Activated T-cell treated with anti-CD3 and anti-CD28 coated beads, Interleukin-2, amount 50 U/mL, for 4 hours (primary cell): ENCODE data around the gene SDK1. TPM values are rescaled to one million over a fixed set of nuclear protein-coding genes. Genes with fewer than 3 reads are reported as not detected.

ENCODE experiments used
- ATAC-seq, 2 donors: fragments of 200-7000 bp; cut with Tn5 transposase; one replicate each; pipeline ENCODE4 v1.10.0; 2021
- DNase-seq: peaks from one replicate; pipeline ENCODE4 v3.0.0-alpha.2; 2020
- H3K27me3 Mint-ChIP-seq: one replicate; pipeline ENCODE4 v1.8.0; 2021; ENCODE audit warnings: low read depth, mixed read lengths
- H3K36me3 Mint-ChIP-seq: one replicate; pipeline ENCODE4 v1.8.0; 2022; ENCODE audit warnings: mixed read lengths; ENCODE audit not compliant: insufficient read depth
- H3K4me1 Mint-ChIP-seq: one replicate; pipeline ENCODE4 v1.8.0; 2021; ENCODE audit warnings: low read depth, mixed read lengths
- H3K4me3 Mint-ChIP-seq: one replicate; pipeline ENCODE4 v1.8.0; 2021; ENCODE audit warnings: mild to moderate bottlenecking, moderate library complexity, mixed read lengths
- H3K9me3 Mint-ChIP-seq: one replicate; pipeline ENCODE4 v1.8.0; 2021; ENCODE audit warnings: mixed read lengths
- total RNA-seq, 3 donors: library from RNA; stranded (reverse); gene quantifications; one replicate each; pipeline ENCODE4 v1.2.1, GENCODE V29; 2021

SDK1 gene
- total RNA-seq, 3 donors from 2014 or later, result 0.05 to 0.79 (median 0.40) TPM

DNA sequence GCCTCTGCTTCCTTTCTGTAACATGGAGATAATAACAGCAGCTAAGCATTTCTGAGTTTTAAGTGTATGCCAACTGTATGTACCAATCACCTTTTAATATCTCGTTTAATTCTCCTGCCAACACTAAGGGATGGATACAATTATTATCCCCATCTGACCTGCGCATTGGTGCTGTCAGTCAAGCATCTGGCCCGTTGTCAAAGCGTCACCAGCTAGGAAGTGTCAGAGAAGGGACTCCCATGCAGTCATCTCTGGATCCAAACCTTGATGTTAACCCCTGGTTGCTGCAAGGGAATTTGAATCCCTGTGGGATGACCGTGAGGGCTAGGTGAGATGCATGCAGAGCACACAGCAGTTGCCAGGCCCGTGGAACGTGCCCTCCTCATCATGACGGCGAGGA is 506.8 kb downstream of the SDK1 start:
- H3K4me1 Mint-ChIP-seq, result no peaks in the 10 kb centered on the region
- ATAC-seq, result no peak

DNA sequence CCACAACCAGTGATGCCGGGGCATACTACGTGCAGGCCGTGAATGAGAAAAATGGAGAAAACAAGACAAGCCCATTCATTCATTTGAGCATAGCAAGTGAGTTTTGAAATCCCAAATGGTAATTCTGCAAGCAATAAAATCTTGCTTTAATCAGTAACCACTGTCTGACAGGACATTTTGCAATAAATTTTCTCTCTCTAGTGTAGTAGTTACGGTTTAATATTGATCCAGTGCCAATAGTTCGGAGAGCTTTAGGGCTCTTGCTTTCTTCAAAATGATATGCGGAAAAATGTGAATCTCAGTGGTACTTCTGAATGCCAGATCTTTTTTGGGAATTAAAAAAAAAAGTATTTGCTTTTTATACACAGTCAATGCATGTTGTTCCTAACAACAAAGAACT is 520.4 kb downstream of the SDK1 start:
- Mint-ChIP-seq H3K4me1 (peaks cover 2% of the 10 kb centered on the region), H3K4me3 (no peak overlapping the region), H3K9me3 (no peaks in the 10 kb centered on the region), H3K27me3 (no peaks in the 10 kb centered on the region), H3K36me3 (no peaks in the 10 kb centered on the region)
- ATAC-seq, result no peak
- no peak for DNase-seq

More for the DNA sequence above, 506.8 kb downstream of the SDK1 start:
- no peaks in the 10 kb centered on the region for H3K9me3 Mint-ChIP-seq
- DNase-seq, result no peak
- peaks cover 9% of the 10 kb centered on the region for H3K27me3 Mint-ChIP-seq
- no peaks in the 10 kb centered on the region for H3K36me3 Mint-ChIP-seq
- H3K4me3 Mint-ChIP-seq, result no peak overlapping the region

DNA sequence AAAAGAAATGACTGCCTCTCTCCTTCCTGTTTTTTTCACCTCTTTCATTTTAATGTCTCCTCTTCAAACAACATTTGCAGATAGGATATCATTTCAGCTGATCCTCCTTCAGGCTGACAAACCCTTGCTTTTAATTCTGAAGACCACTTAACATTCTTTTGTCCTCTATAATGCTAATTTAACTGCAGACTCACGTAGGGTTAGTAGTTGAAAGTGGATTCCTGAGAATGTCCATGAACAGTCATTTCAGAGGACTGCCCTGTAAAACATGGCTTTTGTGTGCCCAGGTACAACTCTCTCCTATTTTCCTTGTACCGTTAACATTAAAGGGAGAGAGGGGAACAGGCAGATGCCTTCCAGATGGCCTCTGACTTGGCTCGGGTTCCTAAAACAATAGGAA is 524.4 kb downstream of the SDK1 start:
- Mint-ChIP-seq H3K4me1 (no peaks in the 10 kb centered on the region), H3K27me3 (no peaks in the 10 kb centered on the region), H3K4me3 (no peak overlapping the region), H3K36me3 (no peaks in the 10 kb centered on the region), H3K9me3 (no peaks in the 10 kb centered on the region)
- DNase-seq (no peak), ATAC-seq (no peak)

DNA sequence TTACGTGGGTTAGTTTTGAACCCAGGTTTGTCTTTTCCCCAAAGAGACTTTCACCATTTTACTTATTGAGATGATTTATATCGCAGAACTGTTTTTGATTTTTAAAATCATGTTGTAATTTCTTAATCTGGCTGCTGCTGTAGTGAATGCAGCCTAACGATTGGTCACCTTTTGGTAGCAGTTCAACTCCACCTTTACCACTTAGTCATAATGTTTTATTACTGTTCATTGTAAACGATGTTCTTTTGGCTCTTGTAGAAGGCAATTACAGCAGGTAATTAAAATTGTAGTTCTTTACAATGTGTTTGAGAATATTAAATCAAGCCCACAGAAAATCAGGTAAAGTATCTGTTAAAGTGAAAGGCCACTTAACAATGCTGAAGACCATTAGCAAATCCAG is 531.1 kb downstream of the SDK1 start:
- H3K36me3 Mint-ChIP-seq, result no peaks in the 10 kb centered on the region
- H3K27me3 Mint-ChIP-seq, result peaks cover 2% of the 10 kb centered on the region
- no peak overlapping the region for H3K4me3 Mint-ChIP-seq
- no peaks in the 10 kb centered on the region for H3K9me3 Mint-ChIP-seq
- DNase-seq (no peak), ATAC-seq (no peak)
- no peaks in the 10 kb centered on the region for H3K4me1 Mint-ChIP-seq

DNA sequence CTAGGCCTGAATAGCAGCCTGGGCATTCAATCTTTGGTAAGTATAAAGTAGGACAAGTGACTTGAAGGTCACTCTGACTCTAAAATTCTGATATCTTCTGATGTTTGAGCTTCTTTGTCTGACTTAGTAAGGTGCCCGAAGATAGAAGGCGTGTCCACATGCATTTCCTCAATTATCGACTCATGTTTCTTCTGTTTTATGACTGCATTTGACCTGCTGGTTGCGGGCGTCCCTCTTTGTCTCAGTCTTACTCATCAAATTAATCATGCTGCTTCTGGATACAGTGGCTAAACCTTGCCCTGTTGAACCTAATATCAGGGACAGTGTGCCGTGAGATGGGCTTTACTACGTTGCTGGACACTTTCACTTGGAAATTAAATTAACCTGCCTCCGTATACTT is 534.1 kb downstream of the SDK1 start:
- Mint-ChIP-seq H3K4me1 (no peaks in the 10 kb centered on the region), H3K4me3 (no peak overlapping the region), H3K27me3 (peaks cover 9% of the 10 kb centered on the region), H3K9me3 (no peaks in the 10 kb centered on the region), H3K36me3 (no peaks in the 10 kb centered on the region)
- ATAC-seq (no peak), DNase-seq (no peak)

DNA sequence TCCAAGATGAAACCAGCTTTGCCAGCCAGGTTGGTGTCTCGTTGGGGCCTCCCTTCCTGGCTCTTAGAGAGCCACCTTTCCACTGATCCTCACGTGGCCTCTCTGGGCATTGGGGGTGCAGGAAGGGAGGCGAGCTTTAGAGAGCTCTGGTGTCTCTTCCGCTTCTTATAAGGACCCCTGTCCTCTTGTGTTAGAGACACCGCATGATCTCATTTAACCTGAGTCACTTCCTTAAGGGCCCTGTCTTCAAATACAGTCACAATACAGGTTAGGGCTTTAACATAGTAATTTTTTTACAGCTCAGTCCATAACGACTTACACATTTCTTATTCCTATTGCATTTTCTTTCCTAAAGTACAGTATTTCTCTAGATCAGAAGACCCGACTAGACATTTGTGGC is 535.8 kb downstream of the SDK1 start:
- no peak for DNase-seq
- Mint-ChIP-seq H3K27me3 (peaks cover 9% of the 10 kb centered on the region), H3K36me3 (no peaks in the 10 kb centered on the region), H3K9me3 (no peaks in the 10 kb centered on the region), H3K4me3 (no peak overlapping the region), H3K4me1 (no peaks in the 10 kb centered on the region)
- no peak for ATAC-seq

DNA sequence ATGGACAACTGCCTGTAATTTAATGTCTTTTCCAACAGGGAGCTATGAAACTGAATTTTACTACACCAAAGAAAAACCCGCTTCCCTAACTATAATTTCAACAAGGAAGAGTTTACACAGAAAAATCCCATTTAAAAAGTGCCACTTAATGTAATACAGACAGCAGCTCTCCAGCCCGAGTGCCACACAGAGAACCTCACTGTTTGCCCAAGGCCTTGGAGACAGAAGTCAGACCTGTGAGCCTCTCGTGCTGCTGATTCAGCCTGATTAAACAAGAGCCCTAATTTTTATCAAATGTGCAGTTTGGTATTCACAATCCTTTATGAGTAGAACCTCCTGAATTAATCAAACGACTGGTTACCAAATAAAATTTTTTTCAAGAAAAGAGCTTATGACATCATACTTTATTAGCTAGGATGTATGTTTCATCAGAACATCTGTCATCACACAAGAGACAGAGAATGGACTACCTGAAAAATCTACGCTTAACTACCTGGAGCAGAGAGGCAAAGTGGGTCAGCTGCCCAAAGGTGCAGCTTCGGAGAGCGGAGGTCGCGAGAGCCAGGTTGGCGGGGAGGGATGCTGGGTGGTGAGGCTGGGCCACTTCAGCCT is 543.6 kb downstream of the SDK1 start:
- no peak for ATAC-seq
- no peak for DNase-seq
- H3K27me3 Mint-ChIP-seq, result peaks cover 3% of the 10 kb centered on the region
- H3K4me3 Mint-ChIP-seq, result no peak overlapping the region
- H3K9me3 Mint-ChIP-seq, result no peaks in the 10 kb centered on the region
- H3K4me1 Mint-ChIP-seq, result no peaks in the 10 kb centered on the region
- H3K36me3 Mint-ChIP-seq, result no peaks in the 10 kb centered on the region

DNA sequence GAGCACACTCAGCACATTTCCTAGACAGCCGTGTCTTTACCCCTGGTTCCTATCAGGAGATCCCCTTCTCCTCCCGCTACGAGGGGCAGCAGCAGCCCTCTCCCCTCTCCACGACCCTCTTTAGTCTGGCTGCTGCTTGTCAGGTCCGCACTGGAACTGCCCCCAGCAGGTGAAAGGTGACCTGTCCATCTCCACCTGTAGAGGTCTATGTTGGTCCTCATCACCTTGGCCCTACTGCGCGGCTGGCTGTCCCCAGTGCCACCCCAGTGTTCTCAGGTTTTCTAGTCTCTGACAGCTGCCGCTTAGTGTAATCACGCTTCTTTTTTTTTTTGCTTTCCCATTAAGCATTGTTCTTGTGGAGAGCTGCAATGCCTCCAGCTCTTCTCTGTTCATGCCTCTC is 545.7 kb downstream of the SDK1 start:
- DNase-seq (no peak), ATAC-seq (no peak)
- H3K9me3 Mint-ChIP-seq, result no peaks in the 10 kb centered on the region
- no peaks in the 10 kb centered on the region for H3K4me1 Mint-ChIP-seq
- H3K27me3 Mint-ChIP-seq, result no peaks in the 10 kb centered on the region
- H3K4me3 Mint-ChIP-seq, result no peak overlapping the region
- H3K36me3 Mint-ChIP-seq, result no peaks in the 10 kb centered on the region

DNA sequence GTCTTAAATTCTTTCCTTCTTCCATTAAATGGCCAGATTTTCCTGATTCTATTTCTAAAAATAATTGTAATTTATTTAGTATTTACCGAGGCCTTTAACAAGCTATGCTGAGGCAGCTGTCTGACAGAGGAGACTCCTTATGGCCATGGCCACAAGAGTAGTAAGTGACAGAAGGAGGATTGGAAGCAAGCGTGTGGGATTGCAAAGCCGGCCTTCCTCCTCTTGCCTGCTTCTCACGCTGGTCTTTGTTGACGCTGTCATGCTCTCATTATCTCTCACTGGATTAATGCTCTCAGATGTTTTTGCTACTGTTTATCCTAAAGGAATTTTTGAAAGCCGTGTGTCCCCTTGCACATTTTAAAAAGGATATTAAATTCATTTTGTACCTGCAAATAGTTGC is 546.3 kb downstream of the SDK1 start:
- ATAC-seq (no peak), DNase-seq (no peak)
- no peaks in the 10 kb centered on the region for H3K36me3 Mint-ChIP-seq
- H3K4me3 Mint-ChIP-seq, result no peak overlapping the region
- no peaks in the 10 kb centered on the region for H3K27me3 Mint-ChIP-seq
- no peaks in the 10 kb centered on the region for H3K4me1 Mint-ChIP-seq
- no peaks in the 10 kb centered on the region for H3K9me3 Mint-ChIP-seq

DNA sequence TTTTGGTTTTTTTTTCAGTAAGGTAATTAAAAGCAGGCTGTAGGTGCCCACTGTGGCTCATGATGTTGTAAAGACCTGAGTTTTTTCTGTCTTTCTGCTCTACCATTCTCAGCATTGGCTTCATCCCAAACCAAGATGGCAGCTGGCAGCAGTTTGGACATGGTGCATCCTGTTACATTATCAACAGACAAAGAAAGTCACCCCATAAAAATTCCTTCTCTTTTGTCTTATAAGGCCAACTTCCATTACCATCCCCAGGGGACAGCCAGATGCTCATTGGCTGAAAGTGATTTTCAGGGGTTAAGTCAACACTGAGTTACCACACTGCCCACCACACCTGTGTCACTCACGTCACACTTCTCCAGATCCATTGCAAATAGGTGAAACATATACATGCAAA is 558.4 kb downstream of the SDK1 start:
- Mint-ChIP-seq H3K9me3 (peaks cover 3% of the 10 kb centered on the region), H3K4me3 (no peak overlapping the region), H3K36me3 (no peaks in the 10 kb centered on the region), H3K4me1 (no peaks in the 10 kb centered on the region), H3K27me3 (peaks cover 4% of the 10 kb centered on the region)
- no peak for DNase-seq
- ATAC-seq, result no peak

DNA sequence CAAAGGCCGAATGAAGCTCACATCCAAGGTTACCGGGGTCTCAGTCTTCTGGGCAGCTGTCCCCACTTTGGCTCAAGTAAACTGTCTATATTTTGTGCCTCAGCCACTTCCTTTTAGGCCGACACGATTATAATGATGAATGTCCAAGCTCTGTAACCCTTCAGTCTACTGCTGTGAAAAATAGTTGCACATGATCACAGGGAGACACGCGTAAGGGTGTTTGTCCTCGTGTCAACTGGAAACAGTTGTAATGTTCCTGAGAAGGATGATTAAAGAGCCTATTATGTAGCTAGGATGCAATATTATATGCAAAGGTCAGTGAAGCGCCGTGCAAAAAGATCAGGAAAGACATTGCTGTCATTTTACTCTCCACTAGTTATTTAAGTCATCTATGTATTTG is 559.9 kb downstream of the SDK1 start:
- peaks cover 3% of the 10 kb centered on the region for H3K9me3 Mint-ChIP-seq

DNA sequence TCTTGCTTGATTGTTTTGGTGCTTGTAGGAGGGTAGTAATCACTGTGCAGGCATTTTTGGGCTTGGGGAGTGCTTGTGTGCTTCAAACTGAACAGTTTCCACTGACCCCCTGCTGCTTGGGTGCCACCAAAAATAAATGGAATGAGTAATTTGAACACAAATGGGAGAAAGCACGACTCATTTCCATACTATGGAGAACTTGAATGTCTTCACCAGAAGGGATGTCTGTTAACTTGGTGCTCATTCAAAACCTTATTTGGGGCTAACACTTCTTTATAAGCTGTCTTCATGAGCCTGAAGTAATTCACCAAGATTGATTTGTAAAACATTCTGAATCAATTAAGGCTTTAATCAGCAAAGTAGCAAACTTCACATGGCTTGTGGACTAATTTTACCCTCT is 560.3 kb downstream of the SDK1 start:
- ATAC-seq (no peak), DNase-seq (no peak)
- no peaks in the 10 kb centered on the region for H3K36me3 Mint-ChIP-seq
- peaks cover 3% of the 10 kb centered on the region for H3K9me3 Mint-ChIP-seq
- no peak overlapping the region for H3K4me3 Mint-ChIP-seq
- peaks cover 10% of the 10 kb centered on the region for H3K27me3 Mint-ChIP-seq
- H3K4me1 Mint-ChIP-seq, result no peaks in the 10 kb centered on the region

More for the DNA sequence above, 559.9 kb downstream of the SDK1 start:
- no peaks in the 10 kb centered on the region for H3K36me3 Mint-ChIP-seq
- no peak for ATAC-seq
- no peaks in the 10 kb centered on the region for H3K4me1 Mint-ChIP-seq
- peaks cover 8% of the 10 kb centered on the region for H3K27me3 Mint-ChIP-seq
- DNase-seq, result no peak
- H3K4me3 Mint-ChIP-seq, result no peak overlapping the region

DNA sequence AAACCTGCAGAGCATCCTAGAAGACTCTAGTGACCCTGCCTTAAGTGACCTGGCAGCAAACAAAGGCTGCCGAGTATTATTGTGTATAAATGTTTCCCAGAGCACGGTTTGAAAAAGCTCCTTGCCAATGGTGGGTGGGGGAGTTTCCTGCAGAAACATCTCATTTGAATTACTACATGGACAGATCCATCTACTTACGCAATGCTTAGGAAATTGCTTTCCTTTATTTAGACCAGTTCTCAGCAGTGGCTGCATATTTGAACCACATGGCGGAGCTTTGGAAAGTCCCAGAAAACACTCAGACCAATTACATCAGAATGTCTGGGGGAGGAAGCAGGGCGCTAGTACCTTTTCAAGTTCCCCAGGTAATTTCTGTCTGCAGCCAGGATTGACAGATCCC is 560.9 kb downstream of the SDK1 start:
- no peaks in the 10 kb centered on the region for H3K36me3 Mint-ChIP-seq
- no peaks in the 10 kb centered on the region for H3K4me1 Mint-ChIP-seq
- H3K27me3 Mint-ChIP-seq, result peaks cover 12% of the 10 kb centered on the region
- H3K4me3 Mint-ChIP-seq, result no peak overlapping the region
- no peak for DNase-seq
- H3K9me3 Mint-ChIP-seq, result peaks cover 3% of the 10 kb centered on the region
- ATAC-seq, result no peak

DNA sequence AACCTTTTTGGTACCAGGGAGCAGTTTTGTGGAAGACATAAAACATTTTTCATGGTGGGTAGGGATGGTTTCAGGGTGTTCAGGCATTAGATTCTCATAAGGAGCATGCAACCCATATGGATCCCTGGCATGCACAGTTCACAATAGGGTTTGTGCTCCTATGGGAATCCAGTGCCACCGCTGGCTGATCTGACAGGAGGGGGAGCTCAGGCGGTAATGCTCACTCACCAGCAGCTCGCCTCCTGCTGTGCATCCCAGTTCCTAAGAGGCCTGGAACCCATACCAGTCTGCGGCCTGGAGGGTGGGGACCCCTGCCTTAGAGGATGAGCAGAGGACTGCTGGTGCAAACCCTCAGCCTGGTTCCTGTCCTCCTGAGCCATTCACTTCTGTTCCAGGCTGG is 561.7 kb downstream of the SDK1 start:
- peaks cover 12% of the 10 kb centered on the region for H3K27me3 Mint-ChIP-seq
- DNase-seq (no peak), ATAC-seq (no peak)
- H3K9me3 Mint-ChIP-seq, result peaks cover 3% of the 10 kb centered on the region
- no peaks in the 10 kb centered on the region for H3K36me3 Mint-ChIP-seq
- no peak overlapping the region for H3K4me3 Mint-ChIP-seq
- no peaks in the 10 kb centered on the region for H3K4me1 Mint-ChIP-seq

DNA sequence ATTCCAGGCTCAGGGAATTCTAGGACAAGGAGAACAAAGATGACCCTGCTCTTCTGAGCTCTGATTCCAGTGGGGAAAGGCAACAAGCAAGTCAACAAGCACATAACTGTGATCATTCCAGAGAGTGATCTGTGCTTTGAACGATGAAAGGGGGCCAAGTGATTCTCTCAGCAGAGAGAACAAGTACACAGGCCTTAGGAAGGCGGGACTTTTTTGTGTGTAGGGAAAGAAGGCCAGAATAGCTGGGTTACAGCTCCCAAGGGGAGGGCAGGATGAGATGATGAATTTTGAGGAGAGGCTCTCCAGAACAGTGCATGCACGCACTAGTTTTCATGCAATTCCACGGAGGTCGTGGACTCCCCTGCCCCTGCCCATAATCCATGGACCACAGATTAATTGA is 565.2 kb downstream of the SDK1 start:
- H3K4me3 Mint-ChIP-seq, result no peak overlapping the region
- H3K27me3 Mint-ChIP-seq, result peaks cover 12% of the 10 kb centered on the region
- ATAC-seq (no peak), DNase-seq (no peak)
- no peaks in the 10 kb centered on the region for H3K4me1 Mint-ChIP-seq
- H3K36me3 Mint-ChIP-seq, result no peaks in the 10 kb centered on the region
- H3K9me3 Mint-ChIP-seq, result peaks cover 3% of the 10 kb centered on the region

DNA sequence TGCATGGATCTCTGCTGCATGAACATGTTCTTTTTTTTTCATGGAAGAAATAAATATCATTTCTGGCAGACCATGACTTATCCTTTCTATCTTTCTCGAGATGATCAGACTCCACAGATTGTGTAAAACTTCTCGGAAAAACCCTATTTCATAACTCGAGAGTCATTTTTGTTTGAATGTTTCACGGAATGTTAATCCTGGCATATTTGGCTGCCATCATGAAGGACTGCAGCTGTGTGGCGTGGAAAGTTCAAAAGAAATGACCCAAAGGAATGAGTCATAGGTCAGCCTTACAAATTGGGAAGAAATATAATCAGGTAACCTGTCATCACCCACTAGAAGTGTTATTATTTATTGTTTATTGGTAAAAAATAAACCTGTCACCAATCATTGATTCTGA is 566.8 kb downstream of the SDK1 start:
- peaks cover 15% of the 10 kb centered on the region for H3K27me3 Mint-ChIP-seq
- no peak for DNase-seq
- peaks cover 4% of the 10 kb centered on the region for H3K9me3 Mint-ChIP-seq
- no peaks in the 10 kb centered on the region for H3K4me1 Mint-ChIP-seq
- no peak overlapping the region for H3K4me3 Mint-ChIP-seq
- no peak for ATAC-seq
- no peaks in the 10 kb centered on the region for H3K36me3 Mint-ChIP-seq
